Muscle layer of duodenum (tissue), 2 donors: ENCODE data around the gene ZNF692.
A peak's percentile ranks its signal among the peaks of the same experiment; 100 is the strongest.
"Not testable (repeated sequence)": the region's sequence is repeated elsewhere in the genome, so short reads cannot be mapped to it uniquely, and the experiment has no call there.

Experiments used
- H3K27ac ChIP-seq: one replicate; pipeline ENCODE4 v1.7.0; 2013; ENCODE audit warnings: mild to moderate bottlenecking, low read length
- H3K27me3 ChIP-seq: one replicate; pipeline ENCODE4 v1.7.0; 2013; ENCODE audit warnings: low read depth, mild to moderate bottlenecking, control low read depth, low read length
- H3K36me3 ChIP-seq, 2 donors: one replicate each; pipeline ENCODE4 v1.7.0; 2013; ENCODE audit warnings: low read length in 2 of 2, control low read depth in 1 of 2, mild to moderate bottlenecking in 1 of 2; ENCODE audit not compliant: insufficient read depth in 2 of 2, control insufficient read depth in 1 of 2
- H3K4me1 ChIP-seq, 2 donors: one replicate each; pipeline ENCODE4 v1.7.0; 2013; ENCODE audit warnings: low read length in 2 of 2, mild to moderate bottlenecking in 2 of 2, control low read depth in 1 of 2, moderate library complexity in 1 of 2; ENCODE audit not compliant: insufficient read depth in 2 of 2, control insufficient read depth in 1 of 2
- H3K4me3 ChIP-seq, 2 donors: one replicate each; pipeline ENCODE4 v1.7.0; 2013; ENCODE audit warnings: low read length in 2 of 2, low read depth in 1 of 2, mild to moderate bottlenecking in 1 of 2
- H3K9me3 ChIP-seq, 2 donors: one replicate each; pipeline ENCODE4 v1.7.0; 2013; ENCODE audit warnings: low read length in 2 of 2, control low read depth in 1 of 2, mild to moderate bottlenecking in 1 of 2; ENCODE audit not compliant: control insufficient read depth in 1 of 2
- donor health status: healthy.

ZNF692 gene

DNA sequence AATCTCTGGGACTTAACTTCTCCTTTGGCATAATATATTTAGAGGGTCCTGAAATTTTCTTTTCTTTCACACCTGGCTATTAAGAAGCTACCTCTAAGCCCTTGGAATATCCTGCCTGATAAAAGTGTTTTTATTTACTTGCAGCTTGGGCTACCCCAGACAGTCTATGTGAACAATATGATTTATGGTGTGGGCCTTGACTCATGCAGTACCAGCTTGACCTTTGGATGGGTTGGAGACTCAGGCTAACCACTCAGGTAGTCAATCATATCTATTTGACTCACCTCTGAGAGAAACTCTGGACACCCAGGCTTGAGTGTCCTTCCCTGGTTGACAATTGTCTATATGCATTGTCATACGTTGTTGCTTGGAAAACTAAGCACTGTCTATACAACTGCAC, 33.7 kb upstream of the ZNF692 start:
- no peaks in the 10 kb centered on the region for H3K27me3 ChIP-seq
- H3K4me1 ChIP-seq = no peaks in the 10 kb centered on the region
- H3K4me3 ChIP-seq = no peak overlapping the region
- no peaks in the 10 kb centered on the region for H3K9me3 ChIP-seq
- H3K36me3 ChIP-seq = no peaks in the 10 kb centered on the region
- H3K27ac ChIP-seq = no peak overlapping the region

- Histone ChIP-seq H3K4me1 (no peaks in the 10 kb centered on the region), H3K9me3 (no peaks in the 10 kb centered on the region), H3K4me3 (no peak overlapping the region), H3K27me3 (no peaks in the 10 kb centered on the region), H3K36me3 (no peaks in the 10 kb centered on the region), H3K27ac (no peak overlapping the region)
These were observed 32.9 kb upstream of the ZNF692 start for GRCh38 chr1:248891758-248892157.

GRCh38 chr1:248890549-248891498, 31.9 kb upstream of the ZNF692 start:
- Histone ChIP-seq H3K4me1 (no peaks in the 10 kb centered on the region), H3K36me3 (no peaks in the 10 kb centered on the region), H3K9me3 (no peaks in the 10 kb centered on the region), H3K27ac (no peak overlapping the region), H3K27me3 (no peaks in the 10 kb centered on the region), H3K4me3 (no peak overlapping the region)

GRCh38 chr1:248889914-248890243, 31.0 kb upstream of the ZNF692 start:
- not testable (repeated sequence) for H3K36me3 ChIP-seq, H3K27ac ChIP-seq, H3K4me3 ChIP-seq, H3K9me3 ChIP-seq, H3K27me3 ChIP-seq, H3K4me1 ChIP-seq

DNA sequence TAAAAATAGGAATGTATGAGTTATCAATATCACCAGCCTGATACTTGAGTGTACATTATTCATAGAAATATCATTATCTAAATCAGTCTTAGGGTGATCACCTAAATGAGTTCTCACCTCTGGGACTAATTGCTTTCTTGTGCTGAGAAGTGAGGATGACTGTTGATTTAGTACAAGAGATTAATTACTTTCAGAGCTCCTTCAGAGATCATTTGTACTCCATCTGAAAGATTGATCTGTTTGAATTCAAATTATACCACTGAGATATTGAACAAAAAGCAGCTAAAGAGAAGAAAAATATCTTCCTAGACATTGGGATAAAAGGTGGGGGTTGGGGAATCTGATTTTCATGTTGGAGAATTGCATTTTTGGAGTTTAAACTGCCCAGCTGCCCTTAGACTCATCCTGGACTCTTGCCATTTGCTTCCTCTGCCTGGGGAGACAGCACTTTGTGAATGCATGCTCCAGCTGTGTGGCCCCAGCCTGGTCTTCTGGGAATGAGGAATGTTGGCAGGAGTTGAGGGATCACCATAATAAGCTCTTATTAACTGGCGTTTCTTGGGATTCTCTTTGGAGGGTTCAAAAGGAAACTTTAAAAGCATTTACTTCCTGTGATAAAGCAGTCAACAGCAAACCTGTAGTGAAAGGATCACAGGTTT, 27.5 kb upstream of the ZNF692 start:
- H3K27ac ChIP-seq = no peak overlapping the region

DNA sequence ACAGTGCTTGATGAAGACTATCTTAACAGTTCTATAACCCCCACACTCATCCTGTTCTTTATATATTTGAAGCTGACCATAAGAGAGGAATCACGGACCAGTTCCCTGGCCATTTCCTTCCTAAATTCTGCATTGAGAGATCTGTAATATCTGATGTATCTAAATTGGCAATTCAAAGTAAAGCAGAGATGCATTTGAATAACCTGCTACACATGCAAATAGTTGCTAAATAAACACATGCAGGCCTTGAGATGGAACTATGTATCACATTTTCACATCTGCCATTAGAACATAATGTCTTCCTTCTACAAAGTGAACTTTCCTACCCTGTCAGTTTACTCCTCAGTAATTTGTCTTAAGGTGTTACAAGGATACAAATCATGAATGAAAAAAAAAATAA, 26.8 kb upstream of the ZNF692 start:
- Histone ChIP-seq H3K9me3 (no peaks in the 10 kb centered on the region), H3K4me3 (no peak overlapping the region), H3K27ac (no peak overlapping the region)

More for the DNA sequence above, 27.5 kb upstream of the ZNF692 start:
- no peak overlapping the region for H3K4me3 ChIP-seq
- no peaks in the 10 kb centered on the region for H3K36me3 ChIP-seq
- no peaks in the 10 kb centered on the region for H3K4me1 ChIP-seq
- no peaks in the 10 kb centered on the region for H3K27me3 ChIP-seq
- no peaks in the 10 kb centered on the region for H3K9me3 ChIP-seq

DNA sequence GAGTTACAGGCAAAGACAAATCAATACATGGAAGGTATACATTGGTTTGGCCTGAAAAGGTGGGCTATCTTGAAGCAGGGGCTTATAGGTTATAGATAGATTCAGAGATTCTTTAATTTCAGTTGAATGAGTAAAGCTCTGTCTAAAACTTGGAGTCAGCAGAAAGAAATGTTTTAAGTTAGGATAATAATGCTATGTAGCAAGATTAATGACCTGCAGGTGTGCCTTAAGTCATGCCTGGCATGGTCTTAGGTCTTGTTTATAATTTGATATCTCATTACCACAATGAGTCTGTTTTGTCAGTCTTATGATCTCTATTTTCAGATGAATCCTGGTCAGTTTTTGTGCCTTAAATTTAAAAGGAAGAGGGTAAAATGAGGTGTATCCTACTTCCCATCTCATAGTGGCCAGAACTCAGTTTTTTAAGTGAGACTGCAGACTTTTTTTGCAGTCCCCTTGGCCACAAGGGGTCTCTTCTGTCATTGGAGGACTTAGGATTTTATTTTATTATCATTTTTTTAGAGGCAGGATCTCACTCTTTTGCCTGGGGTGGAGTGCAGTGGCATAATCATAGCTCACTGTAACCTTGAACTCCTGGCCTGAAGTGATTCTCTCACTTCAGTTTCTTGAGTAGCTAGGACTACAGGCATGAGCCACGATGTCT, 25.9 kb upstream of the ZNF692 start:
- no peak overlapping the region for H3K4me3 ChIP-seq
- H3K36me3 ChIP-seq = no peaks in the 10 kb centered on the region
- no peaks in the 10 kb centered on the region for H3K27me3 ChIP-seq
- H3K4me1 ChIP-seq = no peaks in the 10 kb centered on the region
- no peak overlapping the region for H3K27ac ChIP-seq
- H3K9me3 ChIP-seq = no peaks in the 10 kb centered on the region

More for the DNA sequence above, 26.8 kb upstream of the ZNF692 start:
- no peaks in the 10 kb centered on the region for H3K36me3 ChIP-seq
- no peaks in the 10 kb centered on the region for H3K27me3 ChIP-seq
- no peaks in the 10 kb centered on the region for H3K4me1 ChIP-seq

DNA sequence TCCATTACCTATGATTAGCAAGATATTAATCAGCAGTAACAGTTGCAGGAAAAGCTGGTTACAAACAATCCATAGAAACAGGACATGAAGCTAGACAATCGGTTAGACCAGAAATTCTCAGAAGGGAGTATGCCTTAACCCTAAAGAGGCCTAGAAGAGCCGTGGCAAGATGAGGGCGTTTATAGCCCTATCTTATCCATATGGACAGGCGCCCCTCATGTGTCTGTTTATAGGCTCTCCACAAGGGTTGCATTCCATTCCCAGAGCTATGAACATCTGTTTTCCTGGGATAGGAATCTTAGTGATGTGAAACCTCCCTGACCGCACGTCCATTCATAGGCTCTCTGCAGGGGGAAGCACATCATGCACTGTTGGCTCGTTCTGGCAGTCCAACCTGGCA, 23.5 kb upstream of the ZNF692 start:
- not testable (repeated sequence) for H3K27me3 ChIP-seq, H3K9me3 ChIP-seq, H3K27ac ChIP-seq

GRCh38 chr1:248881261-248881660, 22.4 kb upstream of the ZNF692 start:
- Histone ChIP-seq H3K4me3 (no peak overlapping the region), H3K36me3 (no peaks in the 10 kb centered on the region), H3K27ac (no peak overlapping the region), H3K27me3 (no peaks in the 10 kb centered on the region), H3K4me1 (no peaks in the 10 kb centered on the region), H3K9me3 (no peaks in the 10 kb centered on the region)

More for the DNA sequence above, 23.5 kb upstream of the ZNF692 start:
- H3K36me3 ChIP-seq, H3K4me1 ChIP-seq, H3K4me3 ChIP-seq: not testable (repeated sequence)

DNA sequence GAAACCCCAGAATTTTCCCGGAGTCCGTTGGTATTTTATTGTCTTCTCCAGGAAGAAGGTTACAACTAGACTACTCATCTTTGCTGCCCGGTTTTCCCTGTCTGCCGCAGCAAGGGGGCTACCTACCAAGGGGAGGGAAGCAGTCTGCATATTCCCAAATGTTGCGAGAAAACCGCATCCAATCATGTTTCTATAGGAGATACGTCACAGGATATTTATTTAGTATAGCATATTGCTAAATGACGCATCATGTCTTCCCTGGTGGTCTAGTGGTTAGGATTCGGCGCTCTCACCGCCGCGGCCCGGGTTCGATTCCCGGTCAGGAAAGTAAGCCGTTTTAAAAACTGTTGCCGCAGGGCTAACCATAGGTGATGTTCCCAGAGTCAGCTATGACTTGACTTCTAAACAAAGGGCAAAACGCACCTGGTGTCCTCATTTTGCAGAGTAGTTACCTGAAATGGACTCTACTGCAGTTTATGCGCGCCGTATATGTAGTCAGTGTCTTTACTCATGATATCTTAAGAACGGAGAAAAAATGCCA, 15.2 kb upstream of the ZNF692 start:
- H3K4me1 ChIP-seq = no peaks in the 10 kb centered on the region
- no peaks in the 10 kb centered on the region for H3K36me3 ChIP-seq
- H3K4me3 ChIP-seq = peak overlapping the region; percentile 82 to 96
- H3K27me3 ChIP-seq = no peaks in the 10 kb centered on the region
- peak overlapping the region; percentile 98 for H3K27ac ChIP-seq
- H3K9me3 ChIP-seq = no peaks in the 10 kb centered on the region

GRCh38 chr1:248873409-248873992, 14.6 kb upstream of the ZNF692 start:
- no peaks in the 10 kb centered on the region for H3K4me1 ChIP-seq
- peak overlapping the region; percentile 82 to 96 for H3K4me3 ChIP-seq
- H3K27ac ChIP-seq = peak overlapping the region; percentile 98
- no peaks in the 10 kb centered on the region for H3K9me3 ChIP-seq
- no peaks in the 10 kb centered on the region for H3K27me3 ChIP-seq
- no peaks in the 10 kb centered on the region for H3K36me3 ChIP-seq
